Body of pancreas (tissue), 4 donors: Measurements from ENCODE around the gene UCN2.

ENCODE experiments used
- POLR2A ChIP-seq, 3 donors: fragments of 450-650 bp; IDR thresholded peaks; one replicate each; pipeline ENCODE4 v1.6.1; 2016; ENCODE audit warnings: antibody characterized with exemption in 3 of 3, mild to moderate bottlenecking in 2 of 3
- TF ChIP-seq, protein P1 (sequence below), 7 experiments: fragments of 450-650 bp in 4 of 7; fragments of 200-600 bp in 3 of 7; sonication (generic) in 3 of 7; IDR thresholded peaks; one replicate each; pipeline ENCODE4 v1.5.1; 2016 to 2019; ENCODE audit warnings: antibody characterized with exemption in 7 of 7

DNA sequence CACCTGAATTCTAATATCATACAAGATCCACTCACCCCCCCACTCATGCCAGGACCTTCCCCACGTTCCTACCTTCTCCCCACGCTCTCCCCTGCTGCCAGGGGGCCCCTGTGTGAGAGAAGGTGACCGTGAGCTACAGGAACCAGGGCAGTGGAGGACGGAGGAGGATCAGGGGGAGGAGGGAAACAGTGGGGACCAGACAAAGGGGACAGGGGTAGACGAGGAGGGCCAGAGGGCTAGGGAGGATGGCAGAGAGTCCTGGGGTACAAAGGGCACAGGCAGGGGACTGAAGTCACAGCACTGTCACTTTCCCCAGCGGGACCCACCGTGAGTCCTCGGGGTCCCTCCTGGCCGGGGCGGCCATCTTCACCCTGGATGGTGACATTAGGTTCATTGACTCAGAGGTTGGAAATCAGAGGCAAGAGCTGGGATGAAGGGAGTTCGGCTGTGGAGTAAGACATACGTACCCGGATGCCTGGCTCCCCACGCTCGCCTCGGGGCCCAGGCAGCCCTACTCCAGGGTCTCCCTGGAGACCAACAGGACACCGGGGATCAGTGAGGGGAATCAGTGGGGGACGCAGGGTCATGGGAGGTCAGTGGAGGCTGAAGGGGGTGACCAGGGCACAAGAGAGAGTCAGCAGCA, 6.3 kb upstream of the UCN2 start:
- no peak for TF ChIP-seq POLR2A (IDR thresholded peaks at IDR 0.05)
- TF ChIP-seq, protein P1, sequence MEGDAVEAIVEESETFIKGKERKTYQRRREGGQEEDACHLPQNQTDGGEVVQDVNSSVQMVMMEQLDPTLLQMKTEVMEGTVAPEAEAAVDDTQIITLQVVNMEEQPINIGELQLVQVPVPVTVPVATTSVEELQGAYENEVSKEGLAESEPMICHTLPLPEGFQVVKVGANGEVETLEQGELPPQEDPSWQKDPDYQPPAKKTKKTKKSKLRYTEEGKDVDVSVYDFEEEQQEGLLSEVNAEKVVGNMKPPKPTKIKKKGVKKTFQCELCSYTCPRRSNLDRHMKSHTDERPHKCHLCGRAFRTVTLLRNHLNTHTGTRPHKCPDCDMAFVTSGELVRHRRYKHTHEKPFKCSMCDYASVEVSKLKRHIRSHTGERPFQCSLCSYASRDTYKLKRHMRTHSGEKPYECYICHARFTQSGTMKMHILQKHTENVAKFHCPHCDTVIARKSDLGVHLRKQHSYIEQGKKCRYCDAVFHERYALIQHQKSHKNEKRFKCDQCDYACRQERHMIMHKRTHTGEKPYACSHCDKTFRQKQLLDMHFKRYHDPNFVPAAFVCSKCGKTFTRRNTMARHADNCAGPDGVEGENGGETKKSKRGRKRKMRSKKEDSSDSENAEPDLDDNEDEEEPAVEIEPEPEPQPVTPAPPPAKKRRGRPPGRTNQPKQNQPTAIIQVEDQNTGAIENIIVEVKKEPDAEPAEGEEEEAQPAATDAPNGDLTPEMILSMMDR (IDR thresholded peaks at IDR 0.05), result no peak
